Trophoblast cell (in vitro differentiated cells and primary cell): Measurements from ENCODE around the gene PFKFB3.

ENCODE experiments used
- DNase-seq, 2 donors: peaks; one replicate each; pipeline ENCODE4 v3.0.0-alpha.2; 2016
- H2AFZ ChIP-seq: 2 replicates; pipeline ENCODE4 v1.6.1; 2013; ENCODE audit warnings: low read length, moderate library complexity, mild to moderate bottlenecking; ENCODE audit not compliant: insufficient read depth, poor library complexity
- H2AK5ac ChIP-seq: 2 replicates; pipeline ENCODE4 v1.6.1; 2013; ENCODE audit warnings: mild to moderate bottlenecking, low read length
- H2BK120ac ChIP-seq: 2 replicates; pipeline ENCODE4 v1.6.1; 2013; ENCODE audit warnings: low read length, mild to moderate bottlenecking, moderate library complexity; ENCODE audit not compliant: insufficient read depth, poor library complexity
- H2BK12ac ChIP-seq: 2 replicates; pipeline ENCODE4 v1.6.1; 2013; ENCODE audit warnings: mild to moderate bottlenecking, low read length, moderate library complexity
- H2BK5ac ChIP-seq: 2 replicates; pipeline ENCODE4 v1.6.1; 2013; ENCODE audit warnings: low read length, low read depth, moderate library complexity, mild to moderate bottlenecking; ENCODE audit not compliant: poor library complexity
- H3K14ac ChIP-seq: 2 replicates; pipeline ENCODE4 v1.6.1; 2013; ENCODE audit warnings: mild to moderate bottlenecking, low read length
- H3K18ac ChIP-seq: 2 replicates; pipeline ENCODE4 v1.6.1; 2013; ENCODE audit warnings: mild to moderate bottlenecking, low read length
- H3K23ac ChIP-seq: 2 replicates; pipeline ENCODE4 v1.6.1; 2013; ENCODE audit warnings: low read length
- H3K27ac ChIP-seq: 2 replicates; pipeline ENCODE4 v1.5.1; 2013; ENCODE audit warnings: low read depth, mild to moderate bottlenecking, inconsistent platforms, low read length, moderate library complexity
- H3K27me3 ChIP-seq: 2 replicates; pipeline ENCODE4 v1.6.1; 2013; ENCODE audit warnings: inconsistent platforms, mild to moderate bottlenecking, low read length, moderate library complexity; ENCODE audit not compliant: insufficient read depth
- H3K36me3 ChIP-seq, 2 experiments: 1 replicate in 1 of 2; 2 replicates in 1 of 2; pipeline ENCODE4 v1.6.1; 2013; ENCODE audit warnings: low read length in 2 of 2, mild to moderate bottlenecking in 2 of 2, moderate library complexity in 1 of 2; ENCODE audit not compliant: insufficient read depth in 2 of 2, control insufficient read depth in 1 of 2
- H3K4ac ChIP-seq: 2 replicates; pipeline ENCODE4 v1.6.1; 2013; ENCODE audit warnings: low read depth, mild to moderate bottlenecking, low read length, moderate library complexity
- H3K4me1 ChIP-seq, 2 experiments: 1 replicate in 1 of 2; 2 replicates in 1 of 2; pipeline ENCODE4 v1.6.1; 2013; ENCODE audit warnings: low read length in 2 of 2, mild to moderate bottlenecking in 2 of 2, moderate library complexity in 1 of 2; ENCODE audit not compliant: insufficient read depth in 2 of 2, control insufficient read depth in 1 of 2
- H3K4me2 ChIP-seq: 2 replicates; pipeline ENCODE4 v1.6.1; 2013; ENCODE audit warnings: inconsistent platforms, mild to moderate bottlenecking, low read length, moderate library complexity
- H3K4me3 ChIP-seq: 2 replicates; pipeline ENCODE4 v1.5.1; 2013; ENCODE audit warnings: mild to moderate bottlenecking, low read depth, low read length, inconsistent platforms
- H3K79me1 ChIP-seq: one replicate; pipeline ENCODE4 v1.6.1; 2013; ENCODE audit warnings: low read length
- H3K79me2 ChIP-seq: 2 replicates; pipeline ENCODE4 v1.6.1; 2013; ENCODE audit warnings: low read length, mild to moderate bottlenecking; ENCODE audit not compliant: control insufficient read depth, insufficient read depth, poor library complexity
- H3K9ac ChIP-seq: 2 replicates; pipeline ENCODE4 v1.6.1; 2013; ENCODE audit warnings: mild to moderate bottlenecking, low read length
- H3K9me3 ChIP-seq: 2 replicates; pipeline ENCODE4 v1.6.1; 2013; ENCODE audit warnings: low read depth, mild to moderate bottlenecking, control low read depth, inconsistent platforms, low read length; ENCODE audit not compliant: insufficient read depth
- H4K12ac ChIP-seq: 2 replicates; pipeline ENCODE4 v1.6.1; 2013; ENCODE audit warnings: low read depth, mild to moderate bottlenecking, low read length, moderate library complexity
- H4K8ac ChIP-seq: 2 replicates; pipeline ENCODE4 v1.6.1; 2013; ENCODE audit warnings: low read depth, mild to moderate bottlenecking, low read length, moderate library complexity
- H4K91ac ChIP-seq: one replicate; pipeline ENCODE4 v1.6.1; 2013; ENCODE audit warnings: low read depth, mild to moderate bottlenecking, low read length, moderate library complexity
- WGBS: extraction: QIAGEN DNeasy Blood & Tissue Kit; methylation state at CpG from one replicate; pipeline ENCODE4 v1.1.7; 2013; ENCODE audit warnings: missing lambda C conversion rate; ENCODE audit not compliant: insufficient read length, insufficient coverage; ENCODE audit errors: extremely low coverage; 5-methylcytosine and 5-hydroxymethylcytosine counted together

PFKFB3 gene

DNA sequence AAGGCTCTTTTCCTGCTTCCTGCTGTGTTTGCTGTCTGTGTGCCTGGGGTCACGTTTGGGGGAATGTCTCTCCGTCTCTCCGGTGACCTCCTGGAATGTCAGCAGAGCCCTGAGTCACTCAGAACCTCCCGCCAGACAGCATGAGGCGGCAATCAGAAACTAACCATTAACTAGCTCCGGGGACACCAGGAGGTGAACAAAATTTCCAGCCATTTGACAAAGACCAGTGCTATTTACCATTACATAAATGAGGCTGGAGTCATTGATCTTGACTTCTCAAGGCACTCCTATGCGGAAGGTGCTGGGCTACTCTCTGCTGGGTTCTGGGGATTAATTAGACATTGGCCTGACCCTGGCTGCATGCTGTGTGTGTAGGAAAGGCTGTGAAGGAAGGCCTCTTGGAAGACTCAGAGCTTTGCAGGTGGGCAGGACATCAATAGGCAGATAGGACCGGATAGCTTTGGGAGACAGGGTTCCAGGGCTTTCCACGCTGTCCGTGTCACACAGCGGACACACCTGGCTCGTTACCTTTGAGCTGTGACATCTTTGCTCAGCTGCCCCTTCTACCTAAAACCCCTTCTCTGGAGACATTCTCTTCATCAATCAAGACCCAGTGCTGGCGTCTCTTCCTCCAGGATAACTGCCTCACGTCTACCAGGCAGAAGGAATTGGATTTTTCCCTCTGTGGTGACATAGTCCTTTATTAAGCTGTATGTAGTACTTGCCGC lies 77.0 kb downstream of the PFKFB3 start:
- no peak overlapping the region for H4K12ac ChIP-seq
- H4K91ac ChIP-seq = peak overlapping the region; percentile 60
- H3K36me3 ChIP-seq = no peaks in the 10 kb centered on the region
- H4K8ac ChIP-seq = peak overlapping the region; percentile 56
- no peak overlapping the region for H3K4me3 ChIP-seq
- no peaks in the 10 kb centered on the region for H3K27me3 ChIP-seq
- peak overlapping the region; percentile 53 for H2AK5ac ChIP-seq
- H2BK5ac ChIP-seq = peak overlapping the region; percentile 53
- peak overlapping the region; percentile 31 for H3K4ac ChIP-seq
- no peak overlapping the region for H3K23ac ChIP-seq
- H3K9ac ChIP-seq = no peak overlapping the region
- peak overlapping the region; percentile 51 for H2BK12ac ChIP-seq
- H3K4me1 ChIP-seq = peaks cover 20% of the 10 kb centered on the region in 2 experiments
- peak overlapping the region; percentile 37 for H3K18ac ChIP-seq
- H3K9me3 ChIP-seq = no peaks in the 10 kb centered on the region
- H2BK120ac ChIP-seq = peak overlapping the region; percentile 21
- H3K27ac ChIP-seq = peak overlapping the region; percentile 57
- peak overlapping the region; percentile 4 for H3K4me2 ChIP-seq
- WGBS = no CpG with 5 or more reads among the region's 15 CpGs
- peak overlapping the region; percentile 26 for H3K14ac ChIP-seq
- H3K79me1 ChIP-seq = peaks cover 19% of the 10 kb centered on the region
- DNase-seq = no peak
- H2AFZ ChIP-seq = no peak overlapping the region
- no peaks in the 10 kb centered on the region for H3K79me2 ChIP-seq

DNA sequence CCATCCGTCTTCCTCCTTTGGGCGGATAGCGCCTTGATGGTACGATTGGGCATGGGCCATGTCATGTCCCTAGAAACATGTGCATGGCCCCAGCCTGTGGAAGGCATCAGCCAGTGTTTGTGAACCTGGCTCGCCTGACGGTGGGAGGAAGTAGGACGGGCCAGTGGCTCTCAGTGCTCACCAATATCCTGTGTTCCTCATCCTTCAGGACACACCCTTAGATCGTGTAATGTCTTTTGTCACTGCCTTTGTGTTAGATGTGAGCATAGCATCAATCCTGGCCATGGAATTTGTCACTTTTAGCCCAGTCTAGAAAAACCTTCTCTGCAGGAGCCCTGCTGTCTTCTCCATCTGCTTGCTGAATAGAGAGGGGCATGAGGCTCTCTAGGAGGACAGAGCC lies 77.6 kb downstream of the PFKFB3 start:
- Histone ChIP-seq H3K9me3 (no peaks in the 10 kb centered on the region), H3K27me3 (no peaks in the 10 kb centered on the region), H3K14ac (peak overlapping the region; percentile 52), H4K91ac (peak overlapping the region; percentile 60), H2AK5ac (peak overlapping the region; percentile 47), H2BK12ac (peak overlapping the region; percentile 34), H4K8ac (no peak overlapping the region), H3K4ac (no peak overlapping the region), H3K36me3 (no peaks in the 10 kb centered on the region), H3K4me3 (peak overlapping the region; percentile 19), H2BK120ac (peak overlapping the region; percentile 21), H2BK5ac (peak overlapping the region; percentile 53), H4K12ac (no peak overlapping the region), H3K18ac (no peak overlapping the region), H3K4me2 (no peak overlapping the region), H3K23ac (no peak overlapping the region), H3K27ac (peak overlapping the region; percentile 52), H2AFZ (no peak overlapping the region), H3K9ac (no peak overlapping the region), H3K79me1 (peaks cover 16% of the 10 kb centered on the region), H3K79me2 (no peaks in the 10 kb centered on the region), H3K4me1 (peaks cover 16 to 18% of the 10 kb centered on the region in 2 experiments)
- no peak for DNase-seq
- no CpG with 5 or more reads among the region's 8 CpGs for WGBS

DNA sequence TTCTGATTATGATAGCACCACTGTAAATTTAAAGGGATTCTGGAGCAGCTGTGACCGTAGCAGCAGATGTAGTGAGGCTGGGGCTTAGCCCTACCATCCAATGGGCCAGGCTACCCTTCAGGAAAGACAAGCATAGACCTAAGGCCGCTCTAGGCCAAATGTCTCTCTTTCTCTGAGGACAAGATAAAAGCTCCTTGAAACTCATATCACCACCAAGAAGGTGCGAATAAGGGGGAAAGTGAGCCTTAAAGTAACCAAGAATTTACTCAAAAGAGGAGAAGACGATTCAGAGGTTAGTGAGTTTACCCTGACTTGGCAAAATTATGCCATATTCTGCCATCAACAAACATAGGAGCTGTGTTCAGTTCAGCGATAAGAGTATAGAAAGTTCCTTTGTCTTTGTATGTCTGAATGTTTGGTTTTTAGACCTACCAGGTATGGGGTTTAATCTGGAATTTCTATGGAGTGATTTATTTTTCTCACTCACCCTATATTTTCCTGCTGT lies 79.8 kb downstream of the PFKFB3 start:
- Histone ChIP-seq H3K4me2 (no peak overlapping the region), H2AFZ (no peak overlapping the region), H3K4me3 (no peak overlapping the region), H4K8ac (no peak overlapping the region), H3K27me3 (no peaks in the 10 kb centered on the region), H3K14ac (no peak overlapping the region), H3K79me2 (no peaks in the 10 kb centered on the region), H3K79me1 (peaks cover 14% of the 10 kb centered on the region), H2AK5ac (no peak overlapping the region), H2BK120ac (peak overlapping the region; percentile 38), H3K9me3 (no peaks in the 10 kb centered on the region), H2BK5ac (no peak overlapping the region), H4K12ac (no peak overlapping the region), H3K36me3 (no peaks in the 10 kb centered on the region), H3K18ac (no peak overlapping the region), H3K4ac (no peak overlapping the region), H3K23ac (no peak overlapping the region), H3K4me1 (peaks cover 12 to 13% of the 10 kb centered on the region in 2 experiments), H3K9ac (no peak overlapping the region), H2BK12ac (no peak overlapping the region), H4K91ac (no peak overlapping the region), H3K27ac (no peak overlapping the region)
- no CpG with 5 or more reads among the region's 5 CpGs for WGBS
- DNase-seq = no peak

DNA sequence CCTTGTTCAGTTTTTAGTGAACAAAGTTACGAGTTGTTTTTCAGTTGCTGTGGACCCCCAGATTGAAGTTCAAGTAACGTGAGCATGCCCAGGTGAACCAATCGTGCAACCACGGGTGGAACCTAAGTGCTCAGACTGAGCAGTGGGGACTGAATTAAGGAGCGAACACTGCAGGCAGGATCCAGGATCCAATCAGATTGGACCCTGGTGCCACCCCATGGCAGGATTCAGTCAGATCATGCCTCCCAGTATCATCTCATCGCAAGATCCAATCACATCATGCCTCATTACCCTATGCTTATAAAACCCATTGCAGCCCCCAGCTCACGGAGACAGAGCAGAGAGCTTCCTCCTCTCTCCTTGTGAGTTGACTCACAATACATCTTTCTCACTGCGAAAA lies 80.9 kb downstream of the PFKFB3 start:
- no CpG with 5 or more reads among the region's 8 CpGs for whole genome bisulfite sequencing
- H4K91ac ChIP-seq = no peak overlapping the region
- no peak overlapping the region for H3K14ac ChIP-seq
- no peak overlapping the region for H2BK5ac ChIP-seq
- no peak overlapping the region for H2BK12ac ChIP-seq
- no peak overlapping the region for H2AK5ac ChIP-seq
- H3K9ac ChIP-seq = no peak overlapping the region
- no peak overlapping the region for H3K4me3 ChIP-seq
- no peak overlapping the region for H3K23ac ChIP-seq
- H3K4ac ChIP-seq = no peak overlapping the region
- no peak overlapping the region for H4K8ac ChIP-seq
- H3K4me2 ChIP-seq = no peak overlapping the region
- DNase-seq = no peak
- peaks cover 12 to 13% of the 10 kb centered on the region in 2 experiments for H3K4me1 ChIP-seq
- no peak overlapping the region for H3K18ac ChIP-seq
- no peak overlapping the region for H2AFZ ChIP-seq
- no peaks in the 10 kb centered on the region for H3K27me3 ChIP-seq
- H4K12ac ChIP-seq = no peak overlapping the region
- no peaks in the 10 kb centered on the region for H3K79me2 ChIP-seq
- H3K9me3 ChIP-seq = no peaks in the 10 kb centered on the region
- no peaks in the 10 kb centered on the region for H3K36me3 ChIP-seq
- no peak overlapping the region for H3K27ac ChIP-seq
- no peak overlapping the region for H2BK120ac ChIP-seq
- H3K79me1 ChIP-seq = peaks cover 12% of the 10 kb centered on the region
